Measurements from ENCODE around the gene C3orf18.

Gene C3orf18

GRCh38 chr3:50549226-50549625 lies 18.3 kb downstream of the C3orf18 start:
- no peak for DNase-seq

GRCh38 chr3:50545781-50546180 lies 21.8 kb downstream of the C3orf18 start:
- DNase-seq = no peak

GRCh38 chr3:50542177-50543034 lies 25.1 kb downstream of the C3orf18 start:
- DNase-seq = no peak

GRCh38 chr3:50539356-50540286 lies 27.9 kb downstream of the C3orf18 start:
- no peak for DNase-seq

GRCh38 chr3:50537421-50538129 lies 30.0 kb downstream of the C3orf18 start:
- no peak for DNase-seq

GRCh38 chr3:50536471-50537180 lies 30.9 kb downstream of the C3orf18 start:
- DNase-seq = no peak

- DNase-seq = no peak
Observed at GRCh38 chr3:50534681-50535330, 32.7 kb downstream of the C3orf18 start.

GRCh38 chr3:50533807-50534461 lies 33.6 kb downstream of the C3orf18 start:
- no peak for DNase-seq

GRCh38 chr3:50533316-50533715 lies 34.2 kb downstream of the C3orf18 start:
- DNase-seq = no peak

- no peak for DNase-seq
Observed at GRCh38 chr3:50532062-50532705, 35.4 kb downstream of the C3orf18 start.

GRCh38 chr3:50531201-50531600 lies 36.3 kb downstream of the C3orf18 start:
- DNase-seq = no peak

- DNase-seq = no peak
Observed at GRCh38 chr3:50530001-50530970, 37.3 kb downstream of the C3orf18 start.

- no peak for DNase-seq
Observed at GRCh38 chr3:50525987-50526386, 41.6 kb downstream of the C3orf18 start.

GRCh38 chr3:50525191-50525910 lies 42.2 kb downstream of the C3orf18 start:
- DNase-seq = no peak

GRCh38 chr3:50524746-50525145 lies 42.8 kb downstream of the C3orf18 start:
- DNase-seq = no peak

- DNase-seq = no peak
Observed at GRCh38 chr3:50523279-50523811, 44.2 kb downstream of the C3orf18 start.

GRCh38 chr3:50521572-50521971 lies 46.0 kb downstream of the C3orf18 start:
- DNase-seq = no peak

GRCh38 chr3:50520849-50521248 lies 46.7 kb downstream of the C3orf18 start:
- no peak for DNase-seq
